HG03432 (cell line): ENCODE results near the gene CDH15.
"Not testable (repeated sequence)": the region's sequence is repeated elsewhere in the genome, so short reads cannot be mapped to it uniquely, and the experiment has no call there.

Source experiments
- ATAC-seq: cut with Tn5 transposase; IDR thresholded peaks from one replicate; pipeline ENCODE4 v1.9.1; 2021; ENCODE audit warnings: mild to moderate bottlenecking, moderate library complexity; ENCODE audit not compliant: unreplicated experiment

CDH15 gene

DNA sequence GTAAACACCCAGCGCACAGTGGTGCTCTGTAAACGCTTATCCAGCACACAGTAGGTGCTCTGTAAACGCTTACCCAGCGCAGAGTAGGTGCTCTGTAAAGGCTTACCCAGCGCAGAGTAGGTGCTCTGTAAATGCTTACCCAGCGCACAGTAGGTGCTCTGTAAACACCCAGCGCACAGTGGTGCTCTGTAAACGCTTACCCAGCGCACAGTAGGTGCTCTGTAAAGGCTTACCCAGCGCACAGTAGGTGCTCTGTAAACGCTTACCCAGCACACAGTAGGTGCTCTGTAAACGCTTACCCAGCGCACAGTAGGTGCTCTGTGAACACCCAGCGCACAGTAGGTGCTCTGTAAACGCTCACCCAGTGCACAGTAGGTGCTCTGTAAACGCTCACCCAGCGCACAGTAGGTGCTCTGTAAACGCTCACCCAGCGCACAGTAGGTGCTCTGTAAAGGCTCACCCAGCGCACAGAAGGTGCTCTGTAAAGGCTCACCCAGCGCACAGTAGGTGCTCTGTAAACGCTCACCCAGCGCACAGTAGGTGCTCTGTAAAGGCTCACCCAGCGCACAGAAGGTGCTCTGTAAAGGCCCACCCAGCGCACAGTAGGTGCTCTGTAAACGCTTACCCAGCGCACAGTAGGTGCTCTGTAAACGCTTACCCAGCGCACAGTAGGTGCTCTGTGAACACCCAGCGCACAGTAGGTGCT is 14.5 kb downstream of the CDH15 start:
- ATAC-seq = not testable (repeated sequence)

DNA sequence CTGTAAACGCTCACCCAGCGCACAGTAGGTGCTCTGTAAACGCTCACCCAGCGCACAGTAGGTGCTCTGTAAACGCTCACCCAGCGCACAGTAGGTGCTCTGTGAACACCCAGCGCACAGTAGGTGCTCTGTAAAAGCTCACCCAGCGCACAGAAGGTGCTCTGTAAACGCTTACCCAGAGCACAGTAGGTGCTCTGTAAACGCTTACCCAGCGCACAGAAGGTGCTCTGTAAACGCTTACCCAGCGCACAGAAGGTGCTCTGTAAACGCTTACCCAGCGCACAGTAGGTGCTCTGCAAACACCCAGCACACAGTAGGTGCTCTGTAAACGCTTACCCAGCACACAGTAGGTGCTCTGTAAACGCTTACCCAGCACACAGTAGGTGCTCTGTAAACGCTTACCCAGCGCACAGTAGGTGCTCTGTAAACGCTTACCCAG is 15.1 kb downstream of the CDH15 start:
- ATAC-seq = not testable (repeated sequence)

DNA sequence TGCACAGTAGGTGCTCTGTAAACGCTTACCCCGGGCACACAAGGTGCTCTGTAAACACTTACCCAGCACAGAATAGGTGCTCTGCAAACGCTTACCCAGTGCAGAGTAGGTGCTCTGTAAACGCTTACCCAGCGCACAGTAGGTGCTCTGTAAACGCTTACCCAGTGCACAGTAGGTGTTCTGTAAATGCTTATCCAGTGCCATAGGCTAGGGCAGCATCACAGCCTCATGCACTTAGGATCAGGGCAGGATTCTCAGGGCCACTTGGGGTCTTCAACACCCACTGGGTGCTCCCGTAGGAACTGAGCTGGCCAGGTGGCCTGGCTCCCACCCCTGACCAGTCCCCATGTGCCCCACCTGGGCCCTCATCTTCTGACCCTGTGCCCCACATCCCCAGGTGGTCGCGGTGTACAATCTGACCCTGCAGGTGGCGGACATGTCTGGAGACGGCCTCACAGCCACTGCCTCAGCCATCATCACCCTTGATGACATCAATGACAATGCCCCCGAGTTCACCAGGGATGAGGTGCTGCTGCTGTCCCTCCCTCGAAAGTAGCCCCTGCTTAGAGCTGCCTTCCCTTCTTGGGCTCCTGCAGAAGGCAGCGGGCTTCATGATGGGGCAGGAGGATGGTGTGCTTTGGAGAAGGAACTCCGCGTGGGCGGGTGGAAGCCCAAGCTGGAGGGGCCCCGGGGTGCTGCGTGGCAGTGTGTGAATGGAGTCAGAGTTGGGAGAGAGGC is 15.7 kb downstream of the CDH15 start:
- no peak for ATAC-seq

- ATAC-seq = no peak
Measured at GRCh38 chr16:89187770-89188392, 16.3 kb downstream of the CDH15 start.

GRCh38 chr16:89188471-89189357 is 17.2 kb downstream of the CDH15 start:
- ATAC-seq = not testable (repeated sequence)

DNA sequence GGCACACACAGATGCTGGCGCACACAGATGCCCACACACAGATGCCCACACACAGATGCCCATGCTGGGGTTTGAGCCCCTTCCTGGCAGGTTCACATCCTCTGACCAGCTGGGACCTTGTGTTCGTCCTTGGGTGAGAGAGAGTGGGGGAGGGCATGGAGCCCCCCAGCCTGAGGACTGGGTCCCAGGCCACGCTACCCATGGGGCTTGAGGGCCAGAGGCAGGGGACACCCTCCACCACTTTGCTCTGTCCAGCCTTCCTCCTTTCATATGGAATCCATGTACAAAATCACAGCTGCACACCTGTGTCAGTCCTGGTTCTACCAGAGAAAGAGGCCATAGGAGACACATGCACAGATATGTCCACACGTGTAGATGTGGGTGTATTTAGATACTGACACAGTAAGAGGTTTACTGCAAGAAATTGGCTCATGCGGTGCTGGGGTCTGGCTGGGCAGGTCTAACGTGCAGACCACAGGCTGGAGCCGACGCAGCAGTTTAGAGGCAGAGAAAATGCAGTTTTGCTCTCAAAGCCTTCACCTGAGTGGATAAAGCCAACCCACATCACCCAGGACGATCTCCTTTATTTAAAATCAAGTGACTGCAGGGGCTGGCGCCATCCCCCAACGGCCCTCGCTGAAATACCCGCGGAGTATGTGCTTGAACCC is 17.9 kb downstream of the CDH15 start:
- ATAC-seq = no peak

- ATAC-seq = no peak
Measured at GRCh38 chr16:89190150-89190958, 18.8 kb downstream of the CDH15 start.

DNA sequence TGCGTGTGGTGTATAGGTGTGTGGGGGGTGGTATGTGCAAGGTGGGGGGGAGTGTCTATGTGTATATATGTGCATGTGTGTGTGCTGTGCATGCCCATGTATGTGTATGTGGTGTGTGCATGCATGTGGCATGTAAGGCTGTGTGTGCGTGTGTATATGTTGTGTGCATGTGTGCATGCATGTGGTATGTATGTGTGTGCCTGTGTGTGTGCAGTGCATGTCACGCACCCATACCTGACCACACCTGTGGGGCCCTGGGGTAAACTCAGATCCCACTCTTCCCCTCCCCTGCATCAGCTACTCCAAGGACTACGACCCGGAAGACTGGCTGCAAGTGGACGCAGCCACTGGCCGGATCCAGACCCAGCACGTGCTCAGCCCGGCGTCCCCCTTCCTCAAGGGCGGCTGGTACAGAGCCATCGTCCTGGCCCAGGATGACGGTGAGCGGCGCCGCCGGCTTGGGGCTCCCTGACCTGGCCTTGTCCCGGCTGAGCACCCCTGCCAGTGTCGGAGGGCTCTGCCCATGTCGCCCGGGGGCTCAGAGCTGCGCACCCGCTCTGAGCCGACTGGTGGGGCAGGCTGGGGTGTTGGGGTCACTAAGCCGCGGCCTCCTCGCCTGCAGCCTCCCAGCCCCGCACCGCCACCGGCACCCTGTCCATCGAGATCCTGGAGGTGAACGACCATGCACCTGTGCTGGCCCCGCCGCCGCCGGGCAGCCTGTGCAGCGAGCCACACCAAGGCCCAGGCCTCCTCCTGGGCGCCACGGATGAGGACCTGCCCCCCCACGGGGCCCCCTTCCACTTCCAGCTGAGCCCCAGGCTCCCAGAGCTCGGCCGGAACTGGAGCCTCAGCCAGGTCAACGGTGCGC is 19.7 kb downstream of the CDH15 start:
- ATAC-seq = no peak

DNA sequence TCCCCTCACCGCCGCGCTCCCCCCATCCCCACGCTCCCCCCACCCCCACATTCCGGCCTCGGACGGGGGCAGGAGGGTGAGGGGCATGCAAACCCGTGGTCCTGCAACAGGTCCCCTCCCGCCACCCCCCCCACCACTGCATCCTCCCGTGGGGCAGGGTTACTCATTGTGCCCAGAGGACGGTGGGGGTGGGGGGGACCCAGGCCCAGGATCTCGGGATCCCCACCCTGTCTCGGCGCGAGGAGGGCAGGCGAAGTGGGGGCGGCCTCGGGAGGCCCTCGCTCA is 20.3 kb downstream of the CDH15 start:
- no peak for ATAC-seq

DNA sequence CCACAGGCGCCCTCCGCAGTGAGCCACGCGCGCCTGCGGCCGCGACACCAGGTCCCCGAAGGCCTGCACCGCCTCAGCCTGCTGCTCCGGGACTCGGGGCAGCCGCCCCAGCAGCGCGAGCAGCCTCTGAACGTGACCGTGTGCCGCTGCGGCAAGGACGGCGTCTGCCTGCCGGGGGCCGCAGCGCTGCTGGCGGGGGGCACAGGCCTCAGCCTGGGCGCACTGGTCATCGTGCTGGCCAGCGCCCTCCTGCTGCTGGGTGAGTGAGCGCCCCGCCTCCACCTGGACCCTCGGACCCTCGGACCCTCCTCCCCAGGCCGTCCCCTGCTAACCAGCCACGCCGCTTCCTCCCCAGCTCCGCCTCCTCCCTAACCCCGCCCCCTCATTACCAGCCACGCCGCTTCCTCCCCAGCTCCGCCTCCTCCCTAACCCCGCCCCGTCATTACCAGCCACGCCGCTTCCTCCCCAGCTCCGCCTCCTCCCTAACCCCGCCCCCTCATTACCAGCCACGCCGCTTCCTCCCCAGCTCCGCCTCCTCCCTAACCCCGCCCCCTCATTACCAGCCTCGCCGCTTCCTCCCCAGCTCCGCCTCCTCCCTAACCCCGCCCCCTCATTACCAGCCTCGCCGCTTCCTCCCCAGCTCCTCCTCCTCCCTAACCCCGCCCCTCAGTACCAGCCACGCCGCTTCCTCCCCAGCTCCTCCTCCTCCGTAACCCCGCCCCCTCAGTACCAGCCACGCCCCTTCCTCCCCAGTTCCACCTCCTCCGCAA is 20.8 kb downstream of the CDH15 start:
- peak; percentile 31 for ATAC-seq

- ATAC-seq = no peak
Measured at GRCh38 chr16:89192956-89193575, 21.5 kb downstream of the CDH15 start.

GRCh38 chr16:89193576-89194293 is 22.2 kb downstream of the CDH15 start:
- no peak for ATAC-seq

DNA sequence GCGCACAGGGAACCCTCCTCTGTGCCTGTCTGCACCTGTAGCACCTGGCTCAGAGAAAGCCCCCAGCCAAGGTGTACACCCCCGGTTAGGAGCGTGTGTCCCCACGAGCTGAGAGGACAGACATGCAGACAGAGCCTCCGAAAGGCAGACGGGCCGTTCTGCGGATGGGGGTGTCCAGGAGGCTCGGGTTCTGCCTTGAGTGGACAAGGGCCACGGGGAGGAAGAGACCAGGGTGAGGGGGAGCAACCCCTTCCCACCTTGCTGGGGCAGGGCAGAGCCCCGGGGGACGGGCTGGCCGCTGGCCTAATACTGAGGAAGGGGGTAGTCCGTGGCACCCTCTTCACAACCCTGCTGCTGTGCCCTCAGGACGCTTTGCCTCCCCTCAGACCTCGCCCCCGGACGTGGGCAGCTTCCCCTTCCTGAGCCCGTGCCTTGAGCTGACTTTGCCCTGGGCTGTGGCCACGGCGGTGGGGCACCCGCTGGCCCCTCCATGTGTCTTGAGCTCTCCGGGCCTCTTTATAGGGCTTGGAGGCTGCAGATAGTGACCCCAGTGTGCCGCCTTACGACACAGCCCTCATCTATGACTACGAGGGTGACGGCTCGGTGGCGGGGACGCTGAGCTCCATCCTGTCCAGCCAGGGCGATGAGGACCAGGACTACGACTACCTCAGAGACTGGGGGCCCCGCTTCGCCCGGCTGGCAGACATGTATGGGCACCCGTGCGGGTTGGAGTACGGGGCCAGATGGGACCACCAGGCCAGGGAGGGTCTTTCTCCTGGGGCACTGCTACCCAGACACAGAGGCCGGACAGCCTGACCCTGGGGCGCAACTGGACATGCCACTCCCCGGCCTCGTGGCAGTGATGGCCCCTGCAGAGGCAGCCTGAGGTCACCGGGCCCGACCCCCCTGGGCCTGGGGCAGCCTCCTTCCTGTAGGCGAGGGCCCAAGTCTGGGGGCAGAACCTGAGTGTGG is 23.1 kb downstream of the CDH15 start:
- ATAC-seq = no peak

DNA sequence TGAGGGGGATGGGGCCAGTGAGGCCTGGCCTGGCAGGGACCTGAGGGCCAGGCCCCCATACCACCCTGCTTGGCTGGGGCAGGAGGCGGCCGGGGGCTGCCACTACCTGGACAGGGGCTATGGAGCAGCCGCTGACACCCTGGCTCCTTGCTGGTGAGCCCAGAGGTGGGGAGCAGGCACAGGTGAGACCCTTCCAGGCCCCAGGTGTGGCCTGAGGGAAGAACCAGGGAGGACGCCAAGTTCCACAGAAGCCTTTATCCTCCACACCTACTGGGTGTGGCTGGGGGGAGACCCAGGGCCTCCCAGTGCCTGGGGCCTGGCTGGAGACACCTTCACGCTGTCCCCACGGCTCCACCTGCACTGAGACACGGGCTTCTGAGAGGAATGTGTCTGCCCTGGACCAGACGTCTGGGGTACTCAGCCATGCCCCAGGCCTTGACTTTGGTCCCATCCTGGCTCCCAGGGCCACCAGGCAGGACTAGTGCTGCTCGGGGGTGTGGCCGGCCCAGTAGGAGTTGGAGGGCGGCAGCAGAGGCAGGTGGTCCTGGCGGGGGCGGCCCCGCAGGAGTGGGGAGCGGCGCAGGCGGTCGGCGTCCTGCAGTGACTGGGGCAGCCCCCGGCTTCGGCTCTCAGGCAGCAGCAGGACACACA is 24.1 kb downstream of the CDH15 start:
- ATAC-seq = no peak

- no peak for ATAC-seq
Measured at GRCh38 chr16:89197033-89197632, 25.6 kb downstream of the CDH15 start.
